Stimulated activated effector memory CD8-positive, alpha-beta T cell treated with anti-CD3 and anti-CD28 coated beads, Interleukin-12 subunit alpha, Interleukin-12 subunit beta, amount 100 ng/mL, for 72 hours (primary cell): Measurements from ENCODE around the gene CNKSR3.

Experiments
- ATAC-seq: fragments of 150-1000 bp; cut with Tn5 transposase; 2 replicates; pipeline ENCODE4 v1.10.0; 2021
- DNase-seq, 2 donors: peaks; one replicate each; pipeline ENCODE4 v3.0.0; 2021 to 2022; ENCODE audit warnings: low spot score in 2 of 2
- H3K27ac Mint-ChIP-seq: one replicate; pipeline ENCODE4 v1.8.0; 2022; ENCODE audit warnings: mild to moderate bottlenecking, mixed read lengths
- H3K36me3 Mint-ChIP-seq: one replicate; pipeline ENCODE4 v1.8.0; 2022; ENCODE audit warnings: mild to moderate bottlenecking, mixed read lengths
- H3K4me1 Mint-ChIP-seq: one replicate; pipeline ENCODE4 v1.8.0; 2022; ENCODE audit warnings: mixed read lengths
- H3K4me3 Mint-ChIP-seq: one replicate; pipeline ENCODE4 v1.8.0; 2022; ENCODE audit warnings: mild to moderate bottlenecking, mixed read lengths
- H3K9me3 Mint-ChIP-seq: one replicate; pipeline ENCODE4 v1.8.0; 2022; ENCODE audit warnings: mixed read lengths

Gene CNKSR3

DNA sequence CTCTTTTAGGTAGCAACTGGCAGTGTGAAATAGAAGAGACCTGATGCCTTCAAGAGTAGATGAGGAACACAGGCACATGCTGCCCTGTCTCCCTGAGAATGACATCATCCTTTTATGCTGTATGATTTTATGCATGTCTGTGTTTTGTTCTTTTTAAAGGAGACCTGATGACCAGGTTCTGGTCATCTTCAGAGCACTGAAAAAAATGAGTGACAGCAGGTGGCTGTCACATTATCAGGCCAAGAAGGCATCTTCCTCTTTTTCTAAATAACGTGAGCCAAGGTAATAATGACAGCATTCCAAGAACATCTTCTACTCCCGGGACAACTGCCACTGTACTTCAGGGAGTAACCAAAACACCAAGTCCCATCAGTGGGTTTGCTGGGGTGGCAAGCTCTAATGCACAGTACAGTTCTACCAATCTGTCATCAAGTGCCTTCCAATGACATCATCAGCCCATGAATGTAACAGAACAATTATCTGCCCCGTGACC lies 28.9 kb downstream of the CNKSR3 start:
- Mint-ChIP-seq H3K36me3 (no peaks in the 10 kb centered on the region), H3K9me3 (no peaks in the 10 kb centered on the region), H3K27ac (no peak overlapping the region), H3K4me1 (no peaks in the 10 kb centered on the region), H3K4me3 (no peak overlapping the region)
- ATAC-seq (no peak), DNase-seq (no peak)

DNA sequence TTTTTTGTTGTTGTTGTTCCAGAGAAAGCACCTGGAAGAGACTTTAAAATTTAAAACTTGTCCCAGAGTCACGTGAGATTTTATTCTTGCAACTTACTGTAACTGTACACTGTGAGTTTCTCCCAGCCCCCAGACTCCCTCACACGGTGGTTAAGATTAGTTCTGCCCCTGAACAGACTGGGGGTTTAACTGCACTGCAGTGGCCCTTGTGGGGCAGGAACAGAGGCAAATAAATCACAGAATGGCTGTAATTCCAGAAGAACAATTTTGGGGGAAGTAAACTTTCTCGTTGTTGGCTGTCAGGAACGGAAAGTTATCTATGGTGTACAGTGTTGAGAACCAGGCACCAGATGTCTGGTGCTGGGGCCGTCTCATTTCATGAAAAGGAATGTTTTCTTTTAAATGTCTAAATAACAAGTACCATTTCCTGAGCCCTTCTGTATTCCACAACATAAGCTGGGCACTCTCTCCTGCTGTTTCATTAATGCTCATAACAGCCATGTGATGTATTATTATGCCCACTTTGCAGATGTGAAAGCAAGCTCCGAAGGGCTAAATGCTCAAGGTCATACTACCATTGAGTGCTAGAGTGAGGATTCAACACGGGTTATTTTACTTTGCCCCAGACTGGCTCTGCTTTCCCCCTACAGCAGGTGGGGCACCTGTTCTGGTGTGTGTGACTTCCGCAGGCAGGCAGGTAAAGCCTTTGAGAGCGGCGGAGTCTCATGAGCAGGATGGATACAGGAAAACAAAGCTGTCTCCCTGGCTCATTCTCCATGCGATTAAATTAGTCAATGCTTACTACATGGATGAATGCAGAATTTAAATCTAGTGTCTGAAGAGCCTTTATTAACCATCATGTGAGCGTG lies 30.5 kb downstream of the CNKSR3 start:
- no peak for DNase-seq
- Mint-ChIP-seq H3K4me3 (no peak overlapping the region), H3K4me1 (no peaks in the 10 kb centered on the region), H3K27ac (no peak overlapping the region), H3K9me3 (no peaks in the 10 kb centered on the region), H3K36me3 (no peaks in the 10 kb centered on the region)
- ATAC-seq, result no peak

DNA sequence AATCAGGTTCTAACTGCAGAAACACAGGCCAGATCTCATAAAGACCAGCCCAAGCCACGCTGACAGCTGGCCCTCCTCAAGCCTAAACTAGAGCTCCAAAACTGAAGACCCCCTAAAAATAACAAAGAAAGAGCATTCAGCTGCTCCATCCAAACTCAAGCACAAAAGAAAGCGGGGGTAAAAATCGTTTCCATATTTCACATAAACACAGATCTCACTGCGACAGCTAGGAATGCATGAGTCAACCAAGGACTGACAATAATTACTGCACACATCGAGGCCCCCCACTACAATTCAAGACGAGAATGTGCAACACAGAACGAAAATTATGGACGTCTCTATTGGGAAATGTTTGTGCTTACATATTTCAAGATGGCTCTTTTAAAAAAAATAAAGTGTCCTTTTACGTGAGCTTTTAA lies 31.1 kb downstream of the CNKSR3 start:
- Mint-ChIP-seq H3K9me3 (no peaks in the 10 kb centered on the region), H3K4me1 (no peaks in the 10 kb centered on the region), H3K27ac (no peak overlapping the region), H3K4me3 (no peak overlapping the region), H3K36me3 (no peaks in the 10 kb centered on the region)
- no peak for ATAC-seq
- no peak for DNase-seq

GRCh38 chr6:154478701-154479060 lies 31.8 kb downstream of the CNKSR3 start:
- DNase-seq (no peak), ATAC-seq (no peak)
- Mint-ChIP-seq H3K27ac (no peak overlapping the region), H3K4me3 (no peak overlapping the region), H3K4me1 (no peaks in the 10 kb centered on the region), H3K36me3 (no peaks in the 10 kb centered on the region), H3K9me3 (no peaks in the 10 kb centered on the region)

- peak; percentile 22 for ATAC-seq
- Mint-ChIP-seq H3K36me3 (no peaks in the 10 kb centered on the region), H3K9me3 (no peaks in the 10 kb centered on the region), H3K27ac (no peak overlapping the region), H3K4me3 (no peak overlapping the region), H3K4me1 (no peaks in the 10 kb centered on the region)
- DNase-seq, result no peak
Measured at GRCh38 chr6:154478021-154478700, 32.3 kb downstream of the CNKSR3 start.

GRCh38 chr6:154476494-154476893 lies 34.0 kb downstream of the CNKSR3 start:
- no peaks in the 10 kb centered on the region for H3K36me3 Mint-ChIP-seq
- no peak overlapping the region for H3K27ac Mint-ChIP-seq
- H3K4me3 Mint-ChIP-seq, result no peak overlapping the region
- no peaks in the 10 kb centered on the region for H3K9me3 Mint-ChIP-seq
- no peaks in the 10 kb centered on the region for H3K4me1 Mint-ChIP-seq
- DNase-seq (no peak), ATAC-seq (no peak)

- no peak overlapping the region for H3K4me3 Mint-ChIP-seq
- no peaks in the 10 kb centered on the region for H3K36me3 Mint-ChIP-seq
- ATAC-seq, result peak; percentile 4
- H3K4me1 Mint-ChIP-seq, result no peaks in the 10 kb centered on the region
- H3K9me3 Mint-ChIP-seq, result no peaks in the 10 kb centered on the region
- no peak for DNase-seq
- no peak overlapping the region for H3K27ac Mint-ChIP-seq
Measured at GRCh38 chr6:154474648-154475428, 35.6 kb downstream of the CNKSR3 start.

DNA sequence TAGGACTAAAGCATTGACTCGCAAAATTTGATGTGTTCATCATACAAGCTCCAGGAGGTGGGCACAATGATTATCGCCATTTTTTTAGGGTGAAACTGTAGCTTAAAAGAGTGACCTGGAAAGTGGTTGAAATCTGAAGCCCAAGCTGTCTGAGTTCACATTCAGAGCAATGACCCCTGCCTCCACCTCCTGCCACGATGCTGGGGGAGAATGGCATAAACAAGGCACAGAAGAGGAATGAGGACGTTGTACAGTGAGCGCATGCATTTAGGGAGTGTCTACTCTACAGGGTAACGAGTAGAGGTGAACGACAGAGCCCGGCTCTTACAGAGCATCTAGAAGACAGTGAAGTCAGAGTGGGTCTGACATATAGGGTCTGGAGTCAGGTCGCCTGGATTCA lies 37.2 kb downstream of the CNKSR3 start:
- Mint-ChIP-seq H3K9me3 (no peaks in the 10 kb centered on the region), H3K4me3 (no peak overlapping the region)

GRCh38 chr6:154471609-154472362 lies 38.7 kb downstream of the CNKSR3 start:
- no peaks in the 10 kb centered on the region for H3K9me3 Mint-ChIP-seq
- ATAC-seq (no peak), DNase-seq (no peak)
- no peak overlapping the region for H3K4me3 Mint-ChIP-seq
- H3K27ac Mint-ChIP-seq, result no peak overlapping the region
- H3K36me3 Mint-ChIP-seq, result no peaks in the 10 kb centered on the region
- no peaks in the 10 kb centered on the region for H3K4me1 Mint-ChIP-seq

More for the DNA sequence above, 37.2 kb downstream of the CNKSR3 start:
- no peaks in the 10 kb centered on the region for H3K36me3 Mint-ChIP-seq
- no peak for ATAC-seq
- H3K4me1 Mint-ChIP-seq, result no peaks in the 10 kb centered on the region
- no peak for DNase-seq
- H3K27ac Mint-ChIP-seq, result no peak overlapping the region

DNA sequence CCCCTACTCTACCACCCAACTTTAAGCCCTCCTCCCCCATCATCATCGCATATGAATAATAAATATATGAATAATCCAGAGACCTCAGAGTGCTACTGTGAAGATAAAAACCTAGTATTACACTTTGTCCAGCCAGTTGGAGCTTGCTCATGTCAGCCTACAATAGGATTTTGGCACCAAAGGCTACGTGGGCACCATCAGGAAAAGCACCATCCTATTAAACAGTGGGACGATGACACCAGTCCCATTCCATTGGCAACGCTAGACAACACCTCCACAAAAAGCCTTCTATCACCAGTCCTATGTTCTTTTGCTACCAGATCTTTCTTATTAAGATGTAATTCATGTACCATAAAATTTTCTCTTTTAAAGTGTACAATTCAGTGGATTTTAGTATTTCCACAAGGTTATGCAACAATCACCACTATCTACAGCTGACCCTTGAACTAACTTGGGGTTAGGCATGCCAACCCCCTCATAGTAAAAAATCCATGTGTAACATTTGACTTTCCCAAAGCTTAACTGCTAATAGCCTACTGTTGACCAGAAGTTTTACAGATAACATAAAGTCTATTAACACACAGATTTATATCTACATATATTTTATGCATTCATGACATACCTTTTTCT lies 41.1 kb downstream of the CNKSR3 start:
- no peaks in the 10 kb centered on the region for H3K9me3 Mint-ChIP-seq
- H3K4me3 Mint-ChIP-seq, result no peak overlapping the region
- DNase-seq, result no peak
- no peaks in the 10 kb centered on the region for H3K4me1 Mint-ChIP-seq
- no peak overlapping the region for H3K27ac Mint-ChIP-seq
- H3K36me3 Mint-ChIP-seq, result no peaks in the 10 kb centered on the region
- no peak for ATAC-seq

DNA sequence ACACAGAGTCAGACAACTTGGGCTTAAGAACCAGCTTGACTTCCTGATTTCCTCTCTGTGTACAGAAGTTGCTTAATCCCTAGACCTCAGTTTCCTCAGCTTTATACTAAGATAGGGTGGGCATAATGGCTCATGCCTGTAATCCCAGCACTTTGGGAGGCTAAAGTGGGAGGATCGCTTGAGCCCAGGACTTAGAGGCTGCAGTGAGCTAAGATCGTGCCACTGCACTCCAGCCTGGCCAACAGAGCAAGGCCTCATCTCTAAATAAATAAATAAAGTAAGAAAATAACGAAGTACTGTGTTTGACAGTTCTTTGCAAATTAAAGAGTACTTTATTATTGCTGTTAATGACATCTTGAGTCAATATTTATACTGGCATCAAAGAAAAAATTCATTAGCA lies 41.7 kb downstream of the CNKSR3 start:
- Mint-ChIP-seq H3K4me1 (no peaks in the 10 kb centered on the region), H3K9me3 (no peaks in the 10 kb centered on the region), H3K27ac (no peak overlapping the region), H3K36me3 (no peaks in the 10 kb centered on the region), H3K4me3 (no peak overlapping the region)
- ATAC-seq, result no peak
- no peak for DNase-seq

GRCh38 chr6:154466971-154467679 lies 43.4 kb downstream of the CNKSR3 start:
- H3K27ac Mint-ChIP-seq, result no peak overlapping the region
- H3K4me1 Mint-ChIP-seq, result no peaks in the 10 kb centered on the region
- H3K36me3 Mint-ChIP-seq, result no peaks in the 10 kb centered on the region
- no peak for DNase-seq
- no peak overlapping the region for H3K4me3 Mint-ChIP-seq
- no peak for ATAC-seq
- no peaks in the 10 kb centered on the region for H3K9me3 Mint-ChIP-seq

DNA sequence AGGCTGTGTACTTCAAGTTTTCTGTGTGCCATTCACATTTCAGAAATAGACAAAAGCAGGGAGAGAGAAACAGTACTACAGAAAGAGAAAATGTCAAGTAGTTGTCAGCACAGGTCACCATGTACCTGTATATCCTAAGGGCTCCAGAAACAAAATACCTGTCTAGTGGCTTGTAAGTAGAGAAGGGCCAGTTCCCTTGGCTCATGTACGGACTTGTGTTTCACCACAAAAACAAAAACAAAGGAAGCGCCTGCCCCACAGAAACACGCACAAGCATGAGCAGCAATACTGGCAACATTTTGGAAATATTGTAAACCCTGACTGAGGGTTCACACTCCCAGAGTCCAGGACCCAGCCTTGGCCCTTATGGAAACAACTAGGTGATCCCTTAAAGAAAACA lies 44.3 kb downstream of the CNKSR3 start:
- H3K4me1 Mint-ChIP-seq, result no peaks in the 10 kb centered on the region
- no peaks in the 10 kb centered on the region for H3K36me3 Mint-ChIP-seq
- DNase-seq (no peak), ATAC-seq (no peak)
- no peaks in the 10 kb centered on the region for H3K9me3 Mint-ChIP-seq
- no peak overlapping the region for H3K4me3 Mint-ChIP-seq
- H3K27ac Mint-ChIP-seq, result no peak overlapping the region
